ENCODE results near the gene LEKR1.

LEKR1 gene

GRCh38 chr3:157091083-157091833 is 265.1 kb downstream of the LEKR1 start:
- TF ChIP-seq CTCF (IDR thresholded peaks at IDR 0.05; ENCODE audit: borderline replicate concordance, control extremely low read depth, extremely low read depth, insufficient read depth, missing control alignments) = no peak
- in situ Hi-C loops (cut with MboI; ENCODE audit: low sequenced_read_pairs, unreplicated experiment) = loop anchor here (25.0 kb wide), 1 partner anchor 554 kb away; no protein-coding TSS in a partner anchor

GRCh38 chr3:157092230-157092629 is 266.1 kb downstream of the LEKR1 start:
- in situ Hi-C loops (cut with MboI; ENCODE audit: low sequenced_read_pairs, unreplicated experiment) = loop anchor here (25.0 kb wide), 1 partner anchor 555 kb away; no protein-coding TSS in a partner anchor
- DNase-seq (ENCODE audit: low spot score) = no peak
- no peak for TF ChIP-seq CTCF (IDR thresholded peaks at IDR 0.05; ENCODE audit: borderline replicate concordance, control extremely low read depth, extremely low read depth, insufficient read depth, missing control alignments)

More at GRCh38 chr3:157091083-157091833, 265.1 kb downstream of the LEKR1 start:
- no peak for DNase-seq (ENCODE audit: low spot score)

- in situ Hi-C loops (cut with MboI; ENCODE audit: low sequenced_read_pairs, unreplicated experiment) = loop anchor here (25.0 kb wide), 1 partner anchor 556 kb away; no protein-coding TSS in a partner anchor
- no peak for TF ChIP-seq CTCF (IDR thresholded peaks at IDR 0.05; ENCODE audit: borderline replicate concordance, control extremely low read depth, extremely low read depth, insufficient read depth, missing control alignments)
- DNase-seq (ENCODE audit: low spot score) = no peak
Observed at GRCh38 chr3:157093096-157093495, 266.9 kb downstream of the LEKR1 start.

GRCh38 chr3:157094301-157094700 is 268.1 kb downstream of the LEKR1 start:
- DNase-seq (ENCODE audit: low spot score) = no peak
- in situ Hi-C loops (cut with MboI; ENCODE audit: low sequenced_read_pairs, unreplicated experiment) = loop anchor here (25.0 kb wide), 1 partner anchor 557 kb away; no protein-coding TSS in a partner anchor

GRCh38 chr3:157094751-157095480 is 268.8 kb downstream of the LEKR1 start:
- in situ Hi-C loops (cut with MboI; ENCODE audit: low sequenced_read_pairs, unreplicated experiment) = loop anchor here (25.0 kb wide), 1 partner anchor 558 kb away; no protein-coding TSS in a partner anchor
- no peak for TF ChIP-seq CTCF (IDR thresholded peaks at IDR 0.05; ENCODE audit: borderline replicate concordance, control extremely low read depth, extremely low read depth, insufficient read depth, missing control alignments)
- no peak for DNase-seq (ENCODE audit: low spot score)

More at GRCh38 chr3:157094301-157094700, 268.1 kb downstream of the LEKR1 start:
- TF ChIP-seq CTCF (IDR thresholded peaks at IDR 0.05; ENCODE audit: borderline replicate concordance, control extremely low read depth, extremely low read depth, insufficient read depth, missing control alignments) = no peak
